ENCODE measurements around the gene LINC01488.

DNA sequence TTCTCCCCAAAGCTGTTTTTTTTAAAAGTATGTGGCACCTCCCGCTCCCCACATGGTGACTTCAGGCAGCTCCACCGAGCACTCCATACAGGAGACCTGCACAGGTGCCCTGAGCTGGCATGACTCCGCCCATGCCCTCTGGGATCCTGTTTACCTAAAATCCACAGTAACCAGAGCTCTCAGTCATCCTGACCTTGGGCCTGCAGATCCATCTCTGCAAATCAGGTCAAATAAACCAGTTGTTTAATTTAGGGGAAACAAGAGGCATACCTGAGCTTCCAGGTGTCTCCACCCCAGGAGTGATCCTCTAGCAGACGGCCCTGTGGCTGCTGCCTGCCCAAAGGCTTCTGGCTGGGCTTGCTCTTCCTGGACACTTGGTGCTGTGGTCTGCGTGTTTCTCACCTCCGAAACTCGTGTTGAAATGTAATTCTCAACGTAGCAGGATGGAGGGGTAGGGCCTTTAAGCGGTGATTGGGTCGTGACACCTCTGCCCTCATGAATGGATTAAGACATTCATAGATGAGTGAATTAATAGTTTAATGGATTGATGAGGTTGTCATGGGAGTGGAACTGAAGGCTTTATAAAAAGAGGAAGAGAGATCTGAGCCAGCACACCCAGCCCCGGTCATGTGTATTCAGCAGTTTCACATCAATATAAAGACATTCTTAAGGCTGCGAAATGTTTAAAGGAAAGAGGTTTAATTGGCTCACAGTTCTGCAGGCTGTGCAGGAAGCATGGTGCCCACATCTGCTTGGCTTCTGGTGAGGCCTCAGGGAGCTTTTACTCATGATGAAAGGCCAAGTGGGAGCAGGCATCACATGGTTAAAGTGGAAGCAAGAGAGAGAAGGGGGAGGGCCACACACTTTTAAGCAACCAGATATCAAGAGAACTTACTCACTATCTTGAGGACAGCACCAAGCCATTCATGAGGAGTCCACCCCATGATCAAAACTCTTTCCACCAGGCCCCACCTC lies 34.1 kb downstream of the LINC01488 start:
- TF ChIP-seq, protein P1, sequence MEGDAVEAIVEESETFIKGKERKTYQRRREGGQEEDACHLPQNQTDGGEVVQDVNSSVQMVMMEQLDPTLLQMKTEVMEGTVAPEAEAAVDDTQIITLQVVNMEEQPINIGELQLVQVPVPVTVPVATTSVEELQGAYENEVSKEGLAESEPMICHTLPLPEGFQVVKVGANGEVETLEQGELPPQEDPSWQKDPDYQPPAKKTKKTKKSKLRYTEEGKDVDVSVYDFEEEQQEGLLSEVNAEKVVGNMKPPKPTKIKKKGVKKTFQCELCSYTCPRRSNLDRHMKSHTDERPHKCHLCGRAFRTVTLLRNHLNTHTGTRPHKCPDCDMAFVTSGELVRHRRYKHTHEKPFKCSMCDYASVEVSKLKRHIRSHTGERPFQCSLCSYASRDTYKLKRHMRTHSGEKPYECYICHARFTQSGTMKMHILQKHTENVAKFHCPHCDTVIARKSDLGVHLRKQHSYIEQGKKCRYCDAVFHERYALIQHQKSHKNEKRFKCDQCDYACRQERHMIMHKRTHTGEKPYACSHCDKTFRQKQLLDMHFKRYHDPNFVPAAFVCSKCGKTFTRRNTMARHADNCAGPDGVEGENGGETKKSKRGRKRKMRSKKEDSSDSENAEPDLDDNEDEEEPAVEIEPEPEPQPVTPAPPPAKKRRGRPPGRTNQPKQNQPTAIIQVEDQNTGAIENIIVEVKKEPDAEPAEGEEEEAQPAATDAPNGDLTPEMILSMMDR (IDR thresholded peaks at IDR 0.05; ENCODE audit: insufficient read depth, low read length, poor library complexity, severe bottlenecking) = no peak
- no peak for TF ChIP-seq EZH2phosphoT487 (conservative IDR thresholded peaks at IDR 0.05; ENCODE audit: low read length)

All from SU-DHL-6 (cell line).